ENCODE measurements around the gene COL9A3.
"Not testable (repeated sequence)": the region's sequence is repeated elsewhere in the genome, so short reads cannot be mapped to it uniquely, and the experiment has no call there.

COL9A3 gene

GRCh38 chr20:62860391-62860923 lies 43.6 kb downstream of the COL9A3 start:
- no peak for DNase-seq

- DNase-seq: no peak
These were observed 44.3 kb downstream of the COL9A3 start for GRCh38 chr20:62860924-62861691.

DNA sequence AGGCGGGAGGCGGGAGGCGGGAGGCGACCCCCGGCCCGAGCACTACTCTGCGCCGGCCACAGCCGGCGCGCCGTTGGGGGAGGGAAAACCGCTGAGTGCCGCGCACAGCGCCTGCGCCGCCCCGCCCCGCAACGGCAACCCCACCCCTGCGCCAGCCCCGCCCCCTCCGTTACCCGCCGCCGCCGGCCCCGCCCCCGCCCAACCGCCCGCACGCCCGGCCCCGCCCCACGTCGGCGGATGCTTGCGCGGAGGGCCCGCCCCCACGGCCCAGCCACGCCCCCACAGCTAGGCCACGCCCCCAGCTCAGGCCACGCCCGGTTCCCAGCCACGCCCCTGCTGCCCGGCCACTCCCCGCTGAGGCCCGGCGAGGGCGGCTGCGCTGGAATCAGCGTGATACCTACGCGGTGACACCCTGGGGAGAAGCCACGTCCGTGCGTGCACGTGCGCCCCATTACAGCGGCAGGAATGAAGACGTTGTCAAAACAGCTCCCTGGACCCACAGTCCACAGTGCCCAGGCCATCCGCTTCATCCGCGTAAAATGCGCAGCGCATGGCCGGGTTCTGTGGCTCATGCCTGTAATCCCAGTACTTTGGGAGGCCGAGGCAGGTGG lies 45.0 kb downstream of the COL9A3 start, which contains the start of gene TCFL5:
Gene TCFL5 (minus strand): TSS at position 97 of the 611 bp plus-strand sequence. CDS start 152 bp downstream, outside the sequence.
- DNase-seq: peak; percentile 78

- DNase-seq: no peak
These were observed 47.4 kb downstream of the COL9A3 start for GRCh38 chr20:62864207-62864606.

GRCh38 chr20:62872184-62872847 lies 55.5 kb downstream of the COL9A3 start:
- DNase-seq: no peak

DNA sequence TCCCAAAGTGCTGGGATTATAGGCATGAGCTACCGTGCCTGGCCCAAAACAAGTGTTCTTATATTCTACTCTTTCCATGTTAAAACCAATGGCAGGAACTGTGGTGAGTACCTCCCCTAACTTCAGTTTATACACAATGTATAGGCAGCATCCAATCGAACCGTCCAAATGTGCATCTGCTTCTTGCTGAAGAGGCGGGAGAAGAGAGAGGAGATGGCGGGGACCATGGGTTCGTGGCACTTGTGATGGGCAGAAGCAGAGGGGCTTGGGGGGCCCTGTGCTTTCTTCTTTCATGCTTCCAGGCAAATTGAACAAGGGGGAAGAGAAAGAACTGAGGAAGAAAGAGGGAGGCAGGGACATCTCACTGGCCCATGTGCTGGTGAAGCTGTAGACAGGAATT lies 56.0 kb downstream of the COL9A3 start:
- DNase-seq: no peak

DNA sequence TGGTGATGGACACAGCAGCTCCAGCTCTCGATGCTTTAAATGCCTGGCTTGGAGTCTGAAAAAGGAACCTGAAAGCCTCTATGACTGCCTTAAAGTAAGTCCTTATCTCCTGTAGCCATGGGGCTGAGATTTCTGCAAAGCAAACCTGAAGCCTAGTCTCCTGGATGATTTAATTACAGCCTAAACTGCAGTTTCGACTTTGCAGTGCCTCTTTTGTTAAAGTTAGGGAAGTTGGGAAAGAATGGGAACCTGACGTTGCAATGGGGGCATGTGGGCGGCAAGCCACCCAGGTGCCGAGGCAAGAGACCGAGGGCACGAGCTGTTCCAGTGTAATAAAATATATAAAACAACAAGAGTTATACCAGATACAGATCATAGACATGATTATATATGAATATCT lies 56.4 kb downstream of the COL9A3 start:
- DNase-seq: no peak

- not testable (repeated sequence) for DNase-seq
These were observed 56.8 kb downstream of the COL9A3 start for GRCh38 chr20:62873681-62874031.

DNA sequence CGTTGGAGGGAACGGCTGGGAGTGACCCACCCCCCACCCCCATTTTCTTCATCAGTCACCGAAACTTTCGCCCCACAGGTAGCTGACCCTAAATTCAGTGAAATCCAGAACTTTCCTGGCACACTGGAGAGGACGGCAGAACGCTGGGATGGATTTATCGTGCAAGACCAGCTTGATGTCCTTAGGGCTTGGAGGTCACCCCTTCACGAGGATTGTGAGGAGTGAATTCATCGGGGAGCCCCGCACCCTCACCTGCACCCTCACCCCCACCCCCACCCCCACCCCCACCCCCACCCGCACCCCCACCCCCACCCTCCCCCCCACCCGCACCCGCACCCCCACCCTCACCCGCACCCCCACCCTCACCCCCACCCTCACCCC lies 58.1 kb downstream of the COL9A3 start:
- DNase-seq: no peak

GRCh38 chr20:62875419-62876361 lies 58.8 kb downstream of the COL9A3 start:
- no peak for DNase-seq

GRCh38 chr20:62876501-62876901 lies 59.7 kb downstream of the COL9A3 start:
- DNase-seq: no peak

- DNase-seq: no peak
These were observed 60.3 kb downstream of the COL9A3 start for GRCh38 chr20:62876902-62877816.

DNA sequence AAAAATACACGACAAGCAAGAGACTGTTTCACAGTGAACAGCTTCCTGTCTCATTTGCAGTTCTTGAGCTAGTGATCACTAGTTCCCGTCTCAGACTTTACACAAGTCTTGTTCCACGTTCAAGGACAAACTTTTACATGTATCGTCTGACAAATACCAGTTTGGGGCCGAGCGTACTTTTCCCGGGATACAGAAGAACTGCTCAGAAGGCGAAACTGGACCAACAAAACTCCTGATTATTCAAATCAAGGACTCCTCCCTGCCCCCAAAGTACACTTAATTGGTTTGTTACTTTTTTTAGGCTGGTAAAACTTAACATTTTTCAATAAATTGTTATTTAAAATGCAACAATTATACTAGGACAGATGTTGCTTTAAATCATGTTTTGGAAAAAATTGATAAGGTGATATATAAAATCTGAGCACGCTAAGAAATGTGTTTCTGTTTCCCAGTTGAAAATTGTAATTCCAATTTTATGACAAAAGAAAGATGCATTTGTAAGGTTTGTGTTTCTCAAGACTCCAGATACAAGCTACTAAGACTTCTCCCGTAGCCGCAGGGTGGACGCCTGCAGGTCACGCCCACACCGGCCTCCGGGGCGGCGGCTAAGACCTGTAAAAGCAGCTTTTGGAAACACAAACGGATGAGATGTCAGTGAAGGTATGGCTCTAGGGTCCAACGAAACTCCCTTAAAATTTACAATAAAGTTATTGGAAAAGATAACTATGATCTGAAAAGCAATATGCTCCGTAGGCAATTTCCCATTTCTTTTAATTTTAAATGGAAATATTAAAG lies 61.6 kb downstream of the COL9A3 start:
- no peak for DNase-seq

DNA sequence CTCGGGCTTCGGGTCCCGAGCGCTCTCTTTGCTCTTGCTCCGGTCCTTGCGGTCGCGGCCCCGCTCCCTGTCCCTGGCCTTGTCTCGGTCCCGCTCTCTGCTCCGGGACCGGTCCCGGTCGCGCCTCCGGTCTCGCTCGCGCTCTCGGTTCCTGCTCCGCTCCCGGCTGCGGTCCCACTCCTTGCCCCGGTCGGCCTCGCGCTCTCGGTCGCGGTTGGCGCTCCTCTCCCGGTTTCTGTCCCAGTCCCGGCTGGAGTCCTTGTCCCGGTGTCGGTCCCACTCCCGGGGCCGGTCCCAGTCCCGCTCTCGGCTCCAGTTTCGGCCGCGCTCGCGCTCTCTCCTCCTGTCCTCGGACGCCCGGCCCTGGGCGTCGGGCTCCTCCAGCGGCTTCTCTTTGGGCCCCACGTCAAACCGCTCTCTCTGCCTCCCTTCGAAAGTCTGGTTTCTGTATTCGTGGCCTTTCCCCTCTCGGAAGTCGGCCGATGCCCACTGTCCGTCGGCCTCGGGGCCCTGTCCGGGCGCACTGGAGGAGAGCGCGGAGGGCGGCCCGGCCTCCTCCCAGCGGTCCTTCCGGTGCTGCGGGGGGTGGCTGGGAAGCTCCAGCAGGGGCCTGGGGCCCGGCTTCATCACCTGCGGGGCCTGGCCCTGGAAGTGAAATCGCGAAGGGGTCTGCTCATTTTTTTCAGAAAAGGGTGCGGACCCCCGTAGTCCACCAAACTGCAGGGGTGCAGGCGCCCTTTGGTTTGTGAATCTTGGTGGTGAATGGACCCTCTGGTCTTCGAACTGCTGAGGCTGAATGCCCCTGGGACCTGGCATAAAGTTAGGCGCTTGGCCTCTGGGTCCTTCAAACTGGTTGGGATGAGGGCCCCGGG lies 62.7 kb downstream of the COL9A3 start:
- DNase-seq: no peak

DNA sequence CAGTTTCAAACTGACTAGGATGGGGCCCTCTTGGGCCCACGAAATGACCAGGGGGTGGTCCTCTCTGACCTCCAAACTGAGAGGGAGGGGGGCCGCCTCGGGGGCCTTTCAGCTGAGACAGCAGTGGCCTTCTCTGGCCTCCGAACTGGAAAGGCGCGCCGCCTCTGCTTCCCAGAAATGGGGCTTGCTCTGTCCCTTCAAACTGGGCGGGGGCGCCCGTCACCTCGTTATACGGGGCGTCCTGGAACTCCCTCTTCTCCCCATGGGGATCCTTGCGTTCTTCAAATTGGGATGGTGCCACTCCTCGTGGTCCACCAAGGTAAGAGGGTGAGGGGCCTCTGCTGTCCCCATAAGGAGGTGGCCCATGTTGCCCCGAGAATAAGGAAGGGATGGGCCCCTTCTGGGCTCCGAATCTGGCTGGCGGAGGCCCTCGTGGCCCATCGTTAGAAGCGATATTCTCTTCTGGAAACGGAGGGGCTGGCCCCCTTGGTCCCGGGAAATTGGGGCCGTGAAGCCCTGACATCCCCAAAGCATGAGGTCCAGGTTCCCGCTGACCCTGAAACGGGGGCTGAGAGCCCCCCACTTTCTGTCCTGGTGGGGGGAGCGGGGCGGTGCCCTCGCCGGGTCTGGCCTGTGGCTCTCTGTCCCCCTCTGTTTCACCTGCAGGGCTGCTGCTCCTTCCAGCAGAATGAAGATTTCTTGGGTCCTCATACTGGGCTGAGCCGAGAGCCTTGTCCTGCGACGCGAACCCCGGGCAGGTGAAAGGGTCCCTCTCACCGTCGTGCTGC lies 63.5 kb downstream of the COL9A3 start:
- DNase-seq: no peak

- DNase-seq: no peak
These were observed 64.2 kb downstream of the COL9A3 start for GRCh38 chr20:62880935-62881661.

DNA sequence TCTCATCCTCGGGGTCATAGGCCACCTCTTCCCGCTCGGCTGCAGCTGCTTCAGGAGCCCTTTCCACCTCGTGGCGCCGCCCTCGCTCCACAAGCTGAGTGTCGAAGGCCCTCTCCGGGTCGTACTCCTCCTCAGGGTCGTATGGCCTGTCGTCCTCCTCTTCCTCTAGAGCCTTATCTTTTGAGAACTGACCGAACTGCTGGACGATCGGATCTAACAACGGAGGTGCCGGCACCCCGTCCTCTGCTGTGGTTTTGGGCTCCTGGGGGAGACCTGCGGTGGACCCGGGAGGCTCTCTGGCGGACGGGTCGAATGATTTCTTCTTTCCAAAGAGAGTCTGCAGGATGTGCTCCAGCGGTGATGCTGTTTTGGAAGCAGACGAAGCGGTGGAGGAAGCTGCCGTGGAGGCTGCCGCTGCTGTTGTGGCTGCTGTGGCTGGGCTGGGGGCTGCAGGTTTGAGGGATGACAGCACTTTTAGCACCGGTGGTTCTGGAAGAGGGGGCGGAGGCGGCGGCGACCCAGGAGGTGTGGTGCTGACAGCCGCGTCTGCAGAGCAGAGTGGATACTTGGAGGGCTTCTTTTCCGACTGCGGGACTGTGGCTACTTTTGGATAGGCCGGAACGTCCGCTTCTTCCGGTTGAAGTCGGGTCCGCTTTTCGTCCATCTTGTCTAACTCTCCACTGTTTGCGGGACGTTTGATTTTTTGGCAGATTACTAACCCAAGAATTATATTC lies 65.0 kb downstream of the COL9A3 start:
- DNase-seq: no peak
